B cell (primary cell): ENCODE measurements around the gene ATP8B2.

Experiments
- CTCF ChIP-seq: fragments of 200-600 bp; IDR thresholded peaks from one replicate; pipeline ENCODE4 v1.8.0; 2022; ENCODE audit warnings: antibody characterized with exemption, mild to moderate bottlenecking
- EZH2 ChIP-seq: IDR thresholded peaks from 2 replicates; pipeline ENCODE4 v1.6.1; 2012; ENCODE audit warnings: borderline replicate concordance, low read depth, mild to moderate bottlenecking, moderate library complexity, low read length; ENCODE audit not compliant: insufficient read depth, poor library complexity, severe bottlenecking

DNA sequence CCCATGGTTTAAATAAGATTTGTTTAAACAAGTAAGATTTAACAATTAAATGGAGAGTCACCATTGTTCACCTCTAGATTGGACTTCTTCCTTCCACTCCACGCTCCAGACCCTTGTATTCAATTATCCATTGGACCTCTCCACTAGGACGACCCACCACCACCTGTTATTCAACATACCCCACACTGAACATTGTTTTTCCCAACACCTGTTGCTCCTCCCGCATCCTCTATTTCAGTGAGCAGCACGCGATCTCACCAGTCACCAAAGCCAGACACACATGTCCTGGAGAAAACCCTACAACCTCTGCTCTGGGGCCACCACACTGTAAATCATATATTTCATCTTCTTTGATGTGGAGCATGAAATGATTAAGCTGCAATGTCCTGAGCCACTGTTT is 28.6 kb downstream of the ATP8B2 start:
- TF ChIP-seq CTCF (no peak), EZH2 (no peak)
